Kidney (tissue), 14 donors: ENCODE results near the gene SIRPA. TPM values are rescaled to one million over a fixed set of nuclear protein-coding genes. Genes with fewer than 3 reads are reported as not detected.

Experiments
- DNase-seq, 5 donors: peaks; one replicate each; pipeline ENCODE4 v3.0.0-alpha.2; 2013 to 2020
- FAIRE-seq: peaks from 2 replicates; lab custom pipeline; 2012; peaks lifted over from hg19 to GRCh38; lab: Jason Lieb, UNC
- H3K27ac ChIP-seq, 2 donors: one replicate each; pipeline ENCODE4 v1.7.0; 2013; ENCODE audit warnings: low read depth in 2 of 2, low read length in 2 of 2, inconsistent platforms in 1 of 2
- H3K27me3 ChIP-seq: one replicate; pipeline ENCODE4 v1.7.1; 2013; ENCODE audit warnings: low read length, inconsistent platforms; ENCODE audit not compliant: control insufficient read depth, insufficient read depth
- H3K36me3 ChIP-seq, 3 donors: one replicate each; pipeline versions ENCODE4 v1.7.0 to v1.7.1; 2013; ENCODE audit warnings: low read length in 3 of 3, control low read depth in 1 of 3, inconsistent platforms in 1 of 3; ENCODE audit not compliant: insufficient read depth in 3 of 3, control insufficient read depth in 2 of 3
- H3K4me1 ChIP-seq, 3 donors: one replicate each; pipeline versions ENCODE4 v1.7.0 to v1.7.1; 2013; ENCODE audit warnings: low read length in 3 of 3, inconsistent platforms in 1 of 3, low read depth in 1 of 3; ENCODE audit not compliant: control insufficient read depth in 2 of 3, insufficient read depth in 2 of 3
- H3K4me3 ChIP-seq, 3 donors: one replicate each; pipeline versions ENCODE4 v1.7.0 to v1.8.1; 2013; ENCODE audit warnings: low read length in 3 of 3, control low read depth in 1 of 3, inconsistent platforms in 1 of 3
- H3K9ac ChIP-seq, 3 donors: one replicate each; pipeline versions ENCODE4 v1.7.0 to v1.7.1; 2013; ENCODE audit warnings: low read length in 3 of 3, control low read depth in 1 of 3, inconsistent platforms in 1 of 3
- H3K9me3 ChIP-seq, 3 donors: one replicate each; pipeline versions ENCODE4 v1.7.0 to v1.7.1; 2013; ENCODE audit warnings: low read length in 3 of 3, control low read depth in 1 of 3, inconsistent platforms in 1 of 3; ENCODE audit not compliant: control insufficient read depth in 2 of 3, insufficient read depth in 1 of 3
- CTCF ChIP-seq: IDR thresholded peaks from 3 replicates; pipeline ENCODE4 v1.5.1; 2012; ENCODE audit warnings: mild to moderate bottlenecking, moderate library complexity, borderline replicate concordance; ENCODE audit not compliant: insufficient read depth; ENCODE audit errors: extremely low read depth
- intact Hi-C: fragments of 100-400 bp; cut with DNase I; formaldehyde crosslinking; loops from one replicate; pipeline ENCODE4 v1.11.1; 2022
- polyA plus RNA-seq: library from polyadenylated mRNA; stranded (reverse); fragments of 350-450 nt; fragmentation: Illumina TruSeq; extraction: RNeasy Lipid Tissue Mini Kit (QIAGEN cat#74804); gene quantifications from one replicate; pipeline ENCODE4 v1.2.3, GENCODE V29; 2014; ENCODE audit warnings: low read depth, low replicate concordance; ENCODE audit not compliant: insufficient read depth
- total RNA-seq: library from RNA; stranded (reverse); fragmentation: NEBNext Ultra II Directional; extraction: Animal tissue kit (Norgen Biotek cat#: 25700); gene quantifications from one replicate; pipeline ENCODE4 v1.2.1, GENCODE V29; 2021
- donor health status: control.
- donor health status: control.
- donor health status: control.
- donor health status: control.
- donor health status: control.
- donor health status: DM: yes; HTN: yes; CAD: no.
- donor health status: Normal renal cell carcinoma (clear cell type).

SIRPA gene
- total and polyA plus RNA-seq, 2 donors from 2014 or later, result 24.7 to 46.6 TPM

- intact Hi-C loops, result no loop called here
- Histone ChIP-seq H3K9me3 (no peaks in the 10 kb centered on the region), H3K4me3 (no peak overlapping the region), H3K27ac (no peak overlapping the region), H3K4me1 (no peaks in the 10 kb centered on the region), H3K27me3 (no peaks in the 10 kb centered on the region), H3K36me3 (no peaks in the 10 kb centered on the region), H3K9ac (no peak overlapping the region)
- DNase-seq (no peak), FAIRE-seq (no peak)
- no peak for TF ChIP-seq CTCF
Measured at GRCh38 chr20:1863296-1863695, 31.9 kb upstream of the SIRPA start.

GRCh38 chr20:1866834-1867233 is 28.4 kb upstream of the SIRPA start:
- H3K4me3 ChIP-seq, result no peak overlapping the region
- intact Hi-C loops, result no loop called here
- no peak for TF ChIP-seq CTCF
- DNase-seq (no peak), FAIRE-seq (no peak)
- H3K27ac ChIP-seq, result no peak overlapping the region
- no peaks in the 10 kb centered on the region for H3K36me3 ChIP-seq
- H3K4me1 ChIP-seq, result no peaks in the 10 kb centered on the region
- no peak overlapping the region for H3K9ac ChIP-seq
- no peaks in the 10 kb centered on the region for H3K9me3 ChIP-seq
- no peaks in the 10 kb centered on the region for H3K27me3 ChIP-seq

- Histone ChIP-seq H3K9me3 (no peaks in the 10 kb centered on the region), H3K4me3 (no peak overlapping the region), H3K27me3 (no peaks in the 10 kb centered on the region), H3K9ac (no peak overlapping the region), H3K4me1 (no peaks in the 10 kb centered on the region), H3K36me3 (no peaks in the 10 kb centered on the region), H3K27ac (no peak overlapping the region)
- no peak for DNase-seq
- no peak for FAIRE-seq
- intact Hi-C loops, result no loop called here
- TF ChIP-seq CTCF, result no peak
Measured at GRCh38 chr20:1867495-1868260, 27.5 kb upstream of the SIRPA start.
